ENCODE data around the gene RAB20.

DNA sequence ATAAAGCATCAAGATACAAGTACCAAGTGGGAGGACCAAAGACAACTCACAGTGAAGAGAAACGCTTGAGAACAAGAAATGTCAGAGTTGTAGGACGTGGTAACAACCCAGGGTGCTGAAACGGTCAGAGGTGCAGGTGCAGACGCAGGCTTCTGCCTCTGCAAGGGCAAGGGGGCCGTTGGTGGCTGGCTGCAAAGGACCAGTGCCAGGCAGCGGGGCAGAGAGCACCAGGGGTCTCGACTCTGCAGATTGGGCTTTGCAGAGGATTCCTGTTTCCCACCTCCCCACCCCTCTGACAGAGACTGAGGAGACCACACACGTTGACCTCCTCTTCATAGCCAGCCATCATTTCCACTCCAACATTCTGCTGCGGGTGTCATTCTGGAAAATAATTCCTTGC lies 38.3 kb downstream of the RAB20 start:
- TF ChIP-seq, protein P1, sequence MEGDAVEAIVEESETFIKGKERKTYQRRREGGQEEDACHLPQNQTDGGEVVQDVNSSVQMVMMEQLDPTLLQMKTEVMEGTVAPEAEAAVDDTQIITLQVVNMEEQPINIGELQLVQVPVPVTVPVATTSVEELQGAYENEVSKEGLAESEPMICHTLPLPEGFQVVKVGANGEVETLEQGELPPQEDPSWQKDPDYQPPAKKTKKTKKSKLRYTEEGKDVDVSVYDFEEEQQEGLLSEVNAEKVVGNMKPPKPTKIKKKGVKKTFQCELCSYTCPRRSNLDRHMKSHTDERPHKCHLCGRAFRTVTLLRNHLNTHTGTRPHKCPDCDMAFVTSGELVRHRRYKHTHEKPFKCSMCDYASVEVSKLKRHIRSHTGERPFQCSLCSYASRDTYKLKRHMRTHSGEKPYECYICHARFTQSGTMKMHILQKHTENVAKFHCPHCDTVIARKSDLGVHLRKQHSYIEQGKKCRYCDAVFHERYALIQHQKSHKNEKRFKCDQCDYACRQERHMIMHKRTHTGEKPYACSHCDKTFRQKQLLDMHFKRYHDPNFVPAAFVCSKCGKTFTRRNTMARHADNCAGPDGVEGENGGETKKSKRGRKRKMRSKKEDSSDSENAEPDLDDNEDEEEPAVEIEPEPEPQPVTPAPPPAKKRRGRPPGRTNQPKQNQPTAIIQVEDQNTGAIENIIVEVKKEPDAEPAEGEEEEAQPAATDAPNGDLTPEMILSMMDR (conservative IDR thresholded peaks at IDR 0.05), result no peak
- TF ChIP-seq ZFX (IDR thresholded peaks at IDR 0.05), result no peak

Data from C4-2B (cell line).